SKM-1 (cell line): Measurements from ENCODE around the gene SERPING1.

Experiments used
- DNase-seq: peaks from one replicate; lab custom pipeline; 2025; ENCODE audit not compliant: unreplicated experiment; lab: John Stamatoyannopoulos, UW

The SERPING1 gene

DNA sequence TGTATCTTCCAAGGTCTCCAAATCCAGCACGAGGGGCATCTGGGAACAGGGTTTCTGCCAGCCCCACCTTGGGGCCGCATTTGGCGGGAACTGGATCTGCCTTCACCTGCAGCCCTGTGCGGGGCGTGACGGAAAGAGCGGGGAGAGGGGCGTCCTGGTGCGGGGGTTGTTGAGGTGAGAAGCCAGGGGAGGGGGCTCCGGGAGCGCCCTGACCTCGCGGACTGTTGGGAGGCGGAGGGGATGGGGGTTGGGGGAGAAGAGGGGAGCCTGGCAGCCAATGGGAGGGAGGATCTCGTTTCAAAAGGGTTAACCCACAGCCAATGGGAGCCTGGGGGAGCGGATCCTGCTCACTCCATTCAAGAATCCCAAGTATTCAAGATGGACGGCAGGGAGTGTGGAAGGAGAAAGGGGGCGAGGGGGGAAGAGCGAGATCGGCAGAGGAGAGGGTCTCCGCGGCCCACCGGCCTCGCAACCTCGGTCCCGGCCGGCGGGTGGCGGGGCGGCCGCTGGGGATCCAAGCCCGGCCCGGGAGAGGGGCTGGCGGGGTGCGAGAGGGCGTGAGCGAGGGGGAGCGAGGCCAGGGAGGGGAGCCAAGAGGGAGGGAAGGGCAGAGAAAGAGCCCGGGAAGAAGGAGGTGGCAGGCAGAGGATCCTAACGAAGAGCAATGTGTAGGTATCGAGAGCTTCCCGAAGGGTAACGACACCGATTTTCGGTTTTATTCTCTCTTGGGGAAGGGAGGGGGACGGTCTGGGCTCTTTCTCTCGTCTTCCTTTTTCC is 40.7 kb downstream of the SERPING1 start:
- no peak for DNase-seq

GRCh38 chr11:57638811-57639320 is 41.4 kb downstream of the SERPING1 start:
- DNase-seq: no peak

DNA sequence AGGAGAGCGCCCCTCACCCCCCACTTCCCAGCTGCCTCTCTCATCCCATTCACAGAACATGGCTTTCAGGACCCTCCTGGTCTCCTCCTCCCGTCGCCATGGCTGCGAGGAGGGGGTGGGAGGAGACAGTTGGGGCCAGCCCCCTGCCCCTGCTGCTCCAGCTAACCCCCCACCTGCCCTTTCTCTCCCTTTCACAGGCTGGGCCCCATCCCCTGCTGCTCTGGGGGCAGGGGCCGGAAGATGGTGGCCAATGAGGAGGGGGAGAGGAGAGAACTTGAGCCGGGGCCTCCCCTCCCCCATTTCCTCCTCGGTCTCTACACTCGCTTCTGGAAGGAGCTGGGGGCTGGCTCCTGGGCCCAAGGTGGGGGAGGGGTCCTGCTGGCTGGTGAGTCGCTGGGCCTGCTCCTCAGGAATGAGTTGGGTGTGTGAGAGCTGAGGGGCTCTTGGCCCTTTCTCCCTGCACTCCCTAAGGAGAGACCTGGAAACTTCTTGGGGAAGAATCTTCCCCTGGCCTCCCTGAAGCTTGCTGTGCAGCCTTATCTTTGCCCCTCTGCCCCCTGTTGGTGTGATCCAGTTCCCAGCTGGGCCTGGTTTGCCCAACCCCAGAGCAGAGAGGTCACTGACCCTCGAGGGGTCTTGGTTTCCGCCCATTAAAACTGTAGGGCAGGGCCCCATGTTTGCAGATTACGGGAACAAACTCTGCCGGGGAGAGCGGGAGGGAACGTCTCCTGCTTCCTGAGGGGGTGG is 42.0 kb downstream of the SERPING1 start:
- no peak for DNase-seq

DNA sequence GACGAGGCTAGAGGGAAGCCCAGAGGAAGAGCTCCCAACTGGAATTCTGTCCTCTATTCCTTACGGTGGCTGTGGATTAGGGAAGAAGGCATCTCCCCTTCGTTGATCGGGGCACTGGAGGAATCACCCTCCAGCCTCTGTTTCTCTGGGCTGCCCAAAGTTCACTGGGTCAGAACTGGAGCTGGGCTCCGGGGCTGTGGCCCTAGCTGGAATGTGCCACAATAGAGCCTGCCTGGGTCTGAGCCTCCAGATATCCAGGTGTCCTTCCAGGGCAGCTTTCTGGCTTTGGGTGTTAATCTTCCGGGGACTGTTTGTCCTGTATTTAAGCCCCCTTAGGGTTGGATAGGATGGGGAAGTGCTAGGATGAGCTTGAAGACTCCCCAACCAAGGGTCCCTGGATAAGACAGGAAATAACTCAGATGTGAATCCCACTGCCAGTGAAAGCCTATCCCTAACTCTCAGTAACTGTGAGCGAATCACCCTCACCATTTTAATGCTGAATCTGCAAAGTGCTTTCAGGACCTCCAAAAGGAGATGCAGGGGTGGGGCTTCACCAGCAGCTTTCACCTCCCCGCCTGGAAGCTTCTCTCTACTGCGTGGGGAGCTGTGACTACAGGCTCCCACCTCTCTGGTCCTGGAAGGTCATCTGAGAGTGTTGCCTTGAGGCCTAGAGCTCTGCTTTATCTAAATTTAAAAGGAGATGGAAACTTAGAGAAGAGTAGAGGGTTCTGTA is 42.7 kb downstream of the SERPING1 start:
- DNase-seq: no peak

GRCh38 chr11:57641011-57641807 is 43.7 kb downstream of the SERPING1 start:
- peak; percentile 52 for DNase-seq

GRCh38 chr11:57643802-57644201 is 46.3 kb downstream of the SERPING1 start:
- DNase-seq: no peak

DNA sequence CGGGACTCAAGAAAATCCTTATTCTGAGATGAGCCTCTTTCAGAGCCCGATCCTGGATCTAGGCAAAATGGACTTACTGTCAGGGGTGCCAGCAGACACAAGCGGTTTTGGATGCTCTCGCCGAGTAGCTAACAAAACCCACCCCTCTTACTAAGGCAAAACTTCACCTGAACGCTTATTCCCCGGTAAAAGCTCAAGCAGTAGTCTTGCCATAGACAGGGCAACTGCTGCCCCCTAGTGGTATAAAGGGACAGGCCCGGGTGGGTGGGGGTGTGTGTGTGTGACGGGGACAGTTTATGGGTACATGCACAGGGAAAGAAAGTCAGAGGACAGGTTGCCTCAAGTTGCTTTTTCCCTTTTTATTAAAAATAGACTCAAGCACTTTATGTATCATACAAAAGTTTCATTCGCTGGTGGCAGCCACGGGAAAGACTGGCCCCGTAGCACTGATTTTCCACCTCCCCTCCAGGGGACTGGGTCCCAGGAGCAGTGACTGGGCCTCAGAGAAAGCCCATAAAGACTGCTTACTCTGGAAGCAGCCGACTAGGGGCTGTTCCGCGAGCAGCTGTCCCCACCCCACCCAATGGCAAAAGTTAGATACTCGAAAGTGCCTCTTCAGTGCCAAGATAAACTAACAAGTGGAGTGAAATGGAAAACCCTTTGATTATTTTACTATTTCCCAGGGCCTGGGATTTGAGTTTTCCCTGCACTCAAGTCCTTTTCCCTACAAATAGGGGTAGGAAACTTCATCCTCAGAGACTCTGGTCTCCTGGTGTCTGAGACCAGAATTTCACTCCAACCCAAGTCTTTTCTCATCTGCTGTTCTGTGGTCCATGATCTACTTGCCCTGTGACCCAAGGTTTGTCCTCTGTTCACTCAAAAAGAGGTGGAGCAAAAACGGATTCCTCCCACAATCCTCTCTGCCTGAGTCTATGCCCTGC is 47.5 kb downstream of the SERPING1 start:
- DNase-seq: peak; percentile 58

GRCh38 chr11:57645689-57646085 is 48.2 kb downstream of the SERPING1 start:
- DNase-seq: no peak

- no peak for DNase-seq
Measured at GRCh38 chr11:57646194-57646798, 48.8 kb downstream of the SERPING1 start.

- DNase-seq: no peak
Measured at GRCh38 chr11:57646799-57647303, 49.4 kb downstream of the SERPING1 start.

DNA sequence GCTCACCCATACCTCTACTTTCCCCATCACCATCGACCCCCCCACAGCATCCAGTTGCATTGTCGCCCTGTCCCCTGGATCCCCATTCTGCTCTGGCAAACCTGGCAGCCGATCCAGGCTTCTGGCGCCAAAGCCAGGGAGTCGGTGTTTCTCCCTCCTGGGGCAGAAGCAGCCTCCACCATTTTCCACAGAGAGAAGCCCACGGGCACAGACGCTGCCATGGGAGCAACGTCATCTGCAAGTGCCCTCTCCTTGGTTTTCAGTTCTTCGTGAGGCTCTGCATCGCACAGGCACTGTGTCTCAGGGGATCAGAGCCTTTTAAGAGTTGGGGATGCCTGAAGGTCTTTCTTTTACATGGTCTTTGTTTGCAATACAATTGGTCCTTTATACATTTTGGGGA is 49.9 kb downstream of the SERPING1 start:
- no peak for DNase-seq

DNA sequence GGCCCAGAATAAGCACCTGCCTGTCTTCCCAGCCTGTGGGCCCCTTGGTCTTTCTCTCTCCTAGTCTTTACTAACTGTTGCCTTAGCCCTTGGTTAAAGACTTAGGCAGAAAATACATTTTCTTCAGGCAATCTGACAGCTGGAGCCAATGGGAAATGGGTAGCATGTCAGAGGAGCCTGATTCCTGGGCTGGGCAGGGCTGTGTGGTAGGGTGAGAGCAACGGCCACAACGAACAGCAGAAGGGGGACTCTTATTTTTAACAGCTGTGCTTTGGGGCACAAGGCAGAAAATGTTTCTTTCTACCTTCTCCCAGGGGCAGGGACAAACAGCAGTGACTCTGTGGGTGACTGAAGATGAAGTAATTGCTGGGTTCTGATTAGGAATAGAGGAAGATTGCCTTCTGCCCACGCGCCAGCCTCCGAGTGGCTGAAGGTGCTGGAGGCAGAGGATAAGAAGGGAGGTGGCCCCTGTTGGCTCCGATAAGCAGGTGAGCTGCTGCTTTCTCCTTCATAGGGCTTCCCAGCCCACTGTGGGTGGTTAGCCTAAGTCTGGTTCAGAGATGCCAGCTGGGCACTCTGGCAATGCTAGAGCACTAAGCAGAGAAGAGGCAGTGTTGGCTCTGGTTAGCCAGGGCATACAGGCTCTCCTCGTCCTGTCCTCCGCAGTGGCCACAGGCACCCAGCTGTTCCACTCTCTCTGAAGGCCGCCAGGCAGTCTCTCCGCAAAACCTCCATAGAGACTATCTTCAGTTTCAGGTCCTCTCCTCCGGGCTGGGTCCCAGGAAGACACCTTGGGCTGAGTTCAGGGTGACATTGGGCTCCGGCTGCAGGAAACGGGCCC is 50.7 kb downstream of the SERPING1 start:
- no peak for DNase-seq

GRCh38 chr11:57648801-57649735 is 51.6 kb downstream of the SERPING1 start:
- DNase-seq: no peak

DNA sequence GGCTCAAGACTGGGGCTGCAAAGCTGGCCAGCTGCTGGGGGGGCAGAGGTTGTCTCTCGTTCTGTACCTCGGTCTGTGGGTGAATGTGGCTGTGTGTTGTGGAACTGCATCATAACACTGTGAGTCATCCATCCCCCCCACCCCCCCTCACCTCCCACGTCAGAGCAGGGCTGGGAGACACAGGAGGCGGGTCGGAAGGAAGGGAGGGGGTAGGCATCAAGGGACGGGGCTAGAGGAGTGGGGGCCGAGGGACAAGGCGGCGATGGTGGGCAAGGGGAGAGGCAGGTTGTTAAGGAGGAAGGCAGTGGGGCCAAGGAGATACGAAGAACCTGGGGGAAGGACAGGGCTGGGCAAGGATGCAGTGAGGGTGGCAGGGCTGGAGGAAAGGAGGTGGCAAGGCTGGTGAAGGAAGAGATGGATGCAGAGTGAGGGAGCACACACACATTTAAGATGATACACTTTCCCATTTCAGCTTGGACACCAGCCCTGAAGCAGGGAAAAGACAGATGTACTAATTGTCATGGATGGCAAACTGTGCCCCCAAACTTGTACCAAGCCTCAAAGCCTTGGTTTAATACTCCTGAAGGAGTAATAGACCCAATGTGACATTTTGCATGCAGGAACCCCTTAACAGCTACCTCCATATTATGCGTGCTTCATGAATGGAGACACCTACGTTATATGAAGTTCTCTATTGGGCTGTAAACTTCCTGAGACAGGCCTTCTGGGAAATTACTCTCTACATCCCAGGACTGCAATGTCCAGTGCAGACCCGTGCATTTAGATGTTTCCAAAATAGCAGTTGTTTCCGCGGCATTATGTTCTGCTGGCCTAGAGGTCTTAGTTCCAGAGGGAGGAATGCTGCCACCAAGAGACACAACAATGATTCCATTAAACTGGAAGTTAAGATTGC is 52.6 kb downstream of the SERPING1 start, which contains the start of gene YPEL4:
TSS of gene YPEL4 (minus strand) at position 87 of the 913 bp plus-strand sequence. CDS start 2,805 bp downstream, outside the sequence.
- DNase-seq: no peak

DNA sequence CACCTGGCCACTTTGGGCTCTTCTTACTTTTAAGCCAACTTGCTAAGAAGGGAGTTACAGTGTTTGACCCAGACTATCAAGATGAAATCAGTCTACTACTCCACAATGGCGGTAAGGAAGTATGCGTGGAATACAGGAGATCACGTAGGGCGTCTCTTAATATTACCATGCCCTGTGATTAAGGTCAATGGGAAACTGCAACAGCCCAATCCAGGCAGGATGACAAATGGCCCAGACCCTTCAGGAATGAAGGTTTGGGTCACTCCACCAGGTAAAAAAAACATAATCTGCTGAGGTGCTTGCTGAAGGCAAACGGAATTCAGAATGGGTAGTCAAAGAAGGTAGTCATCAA is 53.2 kb downstream of the SERPING1 start:
- DNase-seq: no peak

DNA sequence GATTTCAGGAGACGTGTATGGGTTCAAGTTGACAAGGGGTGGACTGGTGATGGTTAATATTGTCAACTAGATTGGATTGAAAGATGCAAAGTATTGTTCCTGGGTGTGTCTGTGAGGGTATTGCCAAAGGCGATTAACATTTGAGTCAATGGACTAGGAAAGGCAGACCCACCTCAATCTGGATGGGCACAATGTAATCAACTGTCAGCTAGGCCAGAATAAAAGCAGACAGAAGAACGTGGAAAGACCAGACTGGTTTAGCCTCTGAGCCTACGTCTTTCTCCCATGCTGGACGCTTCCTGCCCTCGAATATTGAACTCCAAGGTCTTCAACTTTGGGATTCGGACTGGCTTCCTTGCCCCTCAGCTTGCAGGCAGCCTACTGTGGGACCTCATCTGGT is 53.9 kb downstream of the SERPING1 start:
- no peak for DNase-seq
